ENCODE data around the gene ABTB1. TPM values are rescaled to one million over a fixed set of nuclear protein-coding genes. Genes with fewer than 3 reads are reported as not detected.

Gene ABTB1
- total and polyA plus RNA-seq, 4 donors: 9.7 to 14.1 (median 10.9) TPM

GRCh38 chr3:127628426-127628787, 44.3 kb upstream of the ABTB1 start:
- no peak overlapping the region for H3K27ac ChIP-seq (ENCODE audit: low read depth in 1 of 2, low read length in 2 of 2)
- no peaks in the 10 kb centered on the region for H3K36me3 ChIP-seq (ENCODE audit: control insufficient read depth in 4 of 4, insufficient read depth in 3 of 4, low read depth in 1 of 4, low read length in 3 of 4)
- peaks cover 4 to 10% (median 6%) of the 10 kb centered on the region in 4 donors for H3K4me1 ChIP-seq (ENCODE audit: control insufficient read depth in 4 of 4, insufficient read depth in 4 of 4, low read length in 3 of 4)
- H3K9ac ChIP-seq (ENCODE audit: low read depth in 1 of 2, low read length in 2 of 2): no peak overlapping the region
- H3K4me3 ChIP-seq (ENCODE audit: low read depth in 1 of 3, low read length in 3 of 3): no peak overlapping the region
- 73% methylated on average over 4 of the region's 4 CpGs for WGBS
- no peaks in the 10 kb centered on the region for H3K9me3 ChIP-seq (ENCODE audit: control insufficient read depth in 4 of 4, low read length in 3 of 4)
- DNase-seq (ENCODE audit: low spot score): no peak
- H3K27me3 ChIP-seq (ENCODE audit: control insufficient read depth in 4 of 4, insufficient read depth in 4 of 4, low read length in 3 of 4): peaks cover 0 to 5% (median 0%) of the 10 kb centered on the region in 4 donors
- TF ChIP-seq JUND (IDR thresholded peaks at IDR 0.05) (no peak), RXRA (IDR thresholded peaks at IDR 0.05) (no peak), FOXA2 (IDR thresholded peaks at IDR 0.05) (no peak), CTCF (IDR thresholded peaks at IDR 0.05; ENCODE audit: low read depth, low read length, missing input control) (no peak), ATF3 (IDR thresholded peaks at IDR 0.05) (no peak), ZBTB33 (IDR thresholded peaks at IDR 0.05) (no peak), NR2F2 (IDR thresholded peaks at IDR 0.05) (no peak), YY1 (IDR thresholded peaks at IDR 0.05) (no peak), MAX (IDR thresholded peaks at IDR 0.05) (no peak), FOXA1 (IDR thresholded peaks at IDR 0.05) (no peak), TAF1 (conservative IDR thresholded peaks at IDR 0.05) (no peak), REST (IDR thresholded peaks at IDR 0.05) (no peak), EGR1 (IDR thresholded peaks at IDR 0.05; ENCODE audit: low read depth in 2 of 2) (no peak), HNF4G (IDR thresholded peaks at IDR 0.05) (no peak), RAD21 (IDR thresholded peaks at IDR 0.05) (no peak), GABPA (IDR thresholded peaks at IDR 0.05 in 1 of 2, conservative IDR thresholded peaks at IDR 0.05 in 1 of 2) (no peak)

Data from liver (tissue), 9 donors.